HUES64 (cell line): ENCODE measurements around the gene GPC3. TPM values are rescaled to one million over a fixed set of nuclear protein-coding genes. Genes with fewer than 3 reads are reported as not detected.
"Not testable (repeated sequence)": the region's sequence is repeated elsewhere in the genome, so short reads cannot be mapped to it uniquely, and the experiment has no call there.

Source experiments
- H3K27ac ChIP-seq: 2 replicates; pipeline ENCODE4 v1.7.0; 2013; ENCODE audit warnings: low read depth, low read length, inconsistent platforms
- H3K27me3 ChIP-seq: 2 replicates; pipeline ENCODE4 v1.6.1; 2013; ENCODE audit warnings: mild to moderate bottlenecking, low read length; ENCODE audit not compliant: insufficient read depth
- H3K36me3 ChIP-seq: 2 replicates; pipeline ENCODE4 v1.6.1; 2013; ENCODE audit warnings: mild to moderate bottlenecking, low read length; ENCODE audit not compliant: insufficient read depth
- H3K4me1 ChIP-seq: 2 replicates; pipeline ENCODE4 v1.6.1; 2013; ENCODE audit warnings: mild to moderate bottlenecking, low read length, moderate library complexity; ENCODE audit not compliant: insufficient read depth
- H3K4me3 ChIP-seq: 2 replicates; pipeline ENCODE4 v1.5.1; 2013; ENCODE audit warnings: mild to moderate bottlenecking, low read length, moderate library complexity
- H3K9ac ChIP-seq: 2 replicates; pipeline ENCODE4 v1.6.1; 2013; ENCODE audit warnings: mild to moderate bottlenecking, low read depth, low read length
- H3K9me3 ChIP-seq: 2 replicates; pipeline ENCODE4 v1.6.1; 2013; ENCODE audit warnings: low read depth, low read length; ENCODE audit not compliant: insufficient read depth
- WGBS: fragments of 150-250, 120-280 bp; methylation state at CpG from one replicate; pipeline ENCODE4 v1.1.7; 2013; ENCODE audit warnings: missing lambda C conversion rate; 5-methylcytosine and 5-hydroxymethylcytosine counted together
- polyA plus RNA-seq, 2 experiments: library from polyadenylated mRNA; stranded (reverse); fragments of 50-300 nt; gene quantifications; one replicate each; pipeline ENCODE4 v1.2.3, GENCODE V29; 2013

The GPC3 gene
- 61.5 TPM for polyA plus RNA-seq (2013, experiment 1 of 2)
- 75.8 TPM for polyA plus RNA-seq (2013, experiment 2 of 2)

DNA sequence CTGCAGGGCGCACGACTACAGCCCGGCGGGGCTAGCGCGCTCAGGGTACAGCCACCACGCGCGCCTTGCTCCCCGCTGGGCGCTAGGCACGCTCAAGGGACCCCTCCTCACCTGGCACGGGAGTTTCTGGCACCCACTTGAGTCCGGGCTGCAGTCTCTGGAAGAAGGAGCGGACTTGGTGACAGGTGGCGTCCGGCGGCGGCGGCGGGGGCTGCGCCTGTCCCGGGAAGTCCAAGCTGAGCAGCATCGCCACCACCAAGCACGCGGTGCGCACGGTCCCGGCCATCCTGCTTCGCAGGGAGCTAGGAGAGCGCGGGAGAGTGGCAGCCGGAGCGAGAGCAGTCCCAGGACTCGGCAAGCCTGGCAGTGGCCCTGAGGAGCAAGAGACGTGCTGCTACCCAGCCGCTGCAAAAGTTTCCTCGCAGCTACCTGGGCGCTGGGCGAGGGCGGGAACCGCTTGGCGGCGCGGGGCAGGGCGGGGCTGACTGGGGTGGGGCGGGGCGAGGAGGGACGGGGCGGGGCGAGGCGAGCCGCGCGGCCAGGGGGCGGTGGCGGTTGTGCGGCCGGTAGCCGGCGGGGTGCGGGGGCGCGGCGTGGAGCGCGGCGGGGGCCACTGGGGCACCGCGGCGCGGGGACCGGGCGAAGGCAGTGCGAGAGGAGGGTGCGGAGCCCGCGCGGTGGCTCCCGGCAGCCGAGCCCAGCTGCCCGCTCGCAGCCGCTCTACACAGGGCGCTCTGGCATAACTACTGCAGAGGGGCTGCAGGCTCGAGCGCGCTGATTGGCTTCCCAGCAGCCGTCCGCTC lies at the start of gene GPC3:
Gene GPC3 (minus strand): TSS at position 431 of the 803 bp plus-strand sequence.
- 1% methylated on average over 88 of the region's 90 CpGs for WGBS
- H3K9ac ChIP-seq, result peak within 1 kb of the TSS; percentile 7; the same call in 1 of the 2 replicates
- no peaks in the 10 kb centered on the region for H3K9me3 ChIP-seq
- H3K36me3 ChIP-seq, result no peaks in the 10 kb centered on the region
- H3K4me1 ChIP-seq, result peaks cover 49% of the 10 kb centered on the region
- H3K4me3 ChIP-seq, result peak within 1 kb of the TSS; percentile 70
- H3K27ac ChIP-seq, result peak within 1 kb of the TSS; percentile 46; the same call in 1 of the 2 replicates
- peaks cover 15% of the 10 kb centered on the region for H3K27me3 ChIP-seq

DNA sequence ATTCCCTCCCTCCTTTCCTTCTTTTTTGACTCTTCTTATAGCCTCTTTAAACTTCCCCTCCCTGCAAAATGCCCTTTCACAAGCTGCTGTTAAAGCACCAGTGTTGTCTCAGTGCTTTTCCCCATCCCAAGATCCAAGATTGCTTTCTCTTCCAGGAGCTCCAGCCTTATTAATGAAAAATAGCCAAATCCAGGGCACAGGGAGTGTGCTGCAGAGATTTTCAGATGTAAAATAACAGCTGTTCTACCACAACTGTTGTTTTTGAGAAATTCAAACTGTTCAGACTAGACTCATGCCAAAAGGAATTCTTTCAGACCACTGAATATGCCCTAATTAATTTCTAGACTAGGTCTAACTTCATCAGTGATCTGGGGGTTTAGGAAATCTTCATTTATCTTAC lies 47.0 kb upstream of the GPC3 start:
- no peaks in the 10 kb centered on the region for H3K27me3 ChIP-seq

DNA sequence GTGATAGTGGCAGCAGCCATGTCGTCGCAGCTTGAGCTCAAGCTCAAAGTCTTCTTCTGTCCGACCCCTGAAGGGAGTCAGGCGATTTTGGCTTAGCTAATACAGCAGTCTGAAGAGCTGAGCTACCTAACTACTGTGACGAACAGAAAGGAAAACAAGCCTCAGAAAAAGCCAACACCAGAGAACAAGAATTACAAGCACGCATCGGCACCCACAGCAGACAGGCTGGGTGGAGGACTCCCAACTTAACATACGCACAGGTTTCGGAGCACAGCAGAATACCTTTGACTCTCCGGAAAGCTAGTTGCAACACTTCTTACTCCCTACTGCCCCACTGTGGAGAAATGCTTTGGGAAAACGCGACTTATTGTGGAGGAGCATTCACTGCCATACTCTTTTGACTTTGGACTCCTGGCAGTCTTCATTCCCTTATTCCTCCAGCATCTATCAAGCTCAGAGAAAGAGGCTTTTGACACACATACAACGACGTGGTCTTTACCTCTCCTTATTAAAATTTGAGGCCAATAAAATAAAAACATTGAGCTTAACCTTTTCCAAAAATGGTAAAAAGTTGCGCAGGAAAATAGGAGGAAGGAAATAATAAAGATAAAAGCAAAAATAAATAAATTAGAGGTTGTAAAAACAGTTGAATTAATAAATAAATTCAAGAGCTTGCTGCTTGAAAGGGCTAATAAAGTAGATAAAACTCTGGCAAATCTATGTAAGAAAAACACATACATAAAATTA lies 41.3 kb upstream of the GPC3 start:
- Histone ChIP-seq H3K4me3 (peak overlapping the region; percentile 47), H3K4me1 (no peaks in the 10 kb centered on the region; the same call in 1 of the 2 replicates), H3K36me3 (no peaks in the 10 kb centered on the region), H3K27me3 (no peaks in the 10 kb centered on the region), H3K9ac (no peak overlapping the region), H3K9me3 (no peaks in the 10 kb centered on the region), H3K27ac (no peak overlapping the region)
- 10% methylated on average over 14 of the region's 15 CpGs for WGBS

More for the DNA sequence above, 47.0 kb upstream of the GPC3 start:
- no peak overlapping the region for H3K9ac ChIP-seq
- H3K4me1 ChIP-seq, result no peaks in the 10 kb centered on the region
- H3K27ac ChIP-seq, result no peak overlapping the region
- no peaks in the 10 kb centered on the region for H3K9me3 ChIP-seq
- H3K36me3 ChIP-seq, result no peaks in the 10 kb centered on the region
- H3K4me3 ChIP-seq, result no peak overlapping the region

DNA sequence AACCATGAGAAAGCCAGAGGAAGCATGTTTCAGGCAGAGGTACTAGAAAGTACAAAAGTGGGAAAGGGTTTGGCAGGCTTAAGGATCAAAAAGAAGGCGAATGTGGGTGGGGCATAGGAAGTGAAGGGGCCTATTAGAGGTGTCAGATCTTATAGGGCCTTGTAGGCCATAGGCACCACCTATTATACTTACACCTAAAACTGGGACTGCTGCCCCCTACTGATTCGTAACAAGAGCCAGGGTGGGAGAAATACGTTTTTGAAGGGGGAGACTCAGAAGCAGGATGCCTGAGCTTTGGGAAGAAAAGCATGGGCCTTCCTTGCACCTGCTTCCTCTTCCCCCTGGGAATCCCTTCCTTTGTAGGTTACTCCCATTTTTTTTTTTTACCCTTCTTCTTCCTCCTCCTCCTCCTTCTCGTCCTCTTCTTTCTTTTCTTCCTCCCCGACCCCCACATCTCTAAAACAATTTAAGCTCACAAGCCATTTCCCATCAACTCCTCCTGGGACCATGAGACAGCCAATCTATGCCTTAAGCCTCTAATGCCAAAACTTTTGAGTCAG lies 40.7 kb upstream of the GPC3 start:
- Histone ChIP-seq H3K9me3 (no peaks in the 10 kb centered on the region), H3K36me3 (no peaks in the 10 kb centered on the region), H3K4me3 (peak overlapping the region; percentile 47), H3K4me1 (no peaks in the 10 kb centered on the region; the same call in 1 of the 2 replicates), H3K27me3 (no peaks in the 10 kb centered on the region), H3K9ac (no peak overlapping the region), H3K27ac (no peak overlapping the region)
- WGBS, result 44% methylated on average over 4 of the region's 5 CpGs

DNA sequence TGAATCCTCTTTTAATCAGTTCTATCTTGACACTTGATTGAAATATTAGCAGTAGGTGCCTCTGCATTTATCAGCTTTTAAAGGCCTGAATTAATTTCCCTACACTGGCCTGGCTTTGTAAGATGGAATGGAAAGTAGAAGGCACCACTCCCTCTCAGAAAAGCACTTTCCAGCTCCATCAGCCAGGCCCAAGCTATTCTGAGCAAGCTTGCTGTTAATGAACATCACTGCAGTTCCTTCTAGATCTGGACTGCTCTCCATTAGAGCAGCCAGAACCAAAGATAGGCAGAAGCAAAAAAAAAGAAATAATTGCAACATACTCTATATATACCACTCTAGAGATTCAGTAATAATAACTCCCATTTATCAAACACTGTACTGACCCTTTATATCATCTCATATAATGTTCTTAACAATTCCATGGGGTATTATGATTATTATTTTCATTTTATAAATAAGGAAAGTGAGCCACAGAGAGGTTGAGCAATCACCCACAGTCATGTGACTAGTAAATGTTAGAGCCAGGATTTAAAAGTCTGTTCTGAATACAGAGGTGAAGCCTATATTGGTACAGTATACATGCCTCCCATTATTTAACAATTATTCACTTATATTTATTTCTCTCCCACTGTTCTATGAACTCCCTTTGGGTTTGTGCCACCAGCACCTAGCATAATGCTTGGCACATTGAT lies 39.4 kb upstream of the GPC3 start:
- Histone ChIP-seq H3K36me3 (no peaks in the 10 kb centered on the region), H3K9ac (no peak overlapping the region), H3K27me3 (no peaks in the 10 kb centered on the region), H3K27ac (no peak overlapping the region), H3K4me3 (no peak overlapping the region), H3K9me3 (no peaks in the 10 kb centered on the region), H3K4me1 (no peaks in the 10 kb centered on the region; the same call in 1 of the 2 replicates)

DNA sequence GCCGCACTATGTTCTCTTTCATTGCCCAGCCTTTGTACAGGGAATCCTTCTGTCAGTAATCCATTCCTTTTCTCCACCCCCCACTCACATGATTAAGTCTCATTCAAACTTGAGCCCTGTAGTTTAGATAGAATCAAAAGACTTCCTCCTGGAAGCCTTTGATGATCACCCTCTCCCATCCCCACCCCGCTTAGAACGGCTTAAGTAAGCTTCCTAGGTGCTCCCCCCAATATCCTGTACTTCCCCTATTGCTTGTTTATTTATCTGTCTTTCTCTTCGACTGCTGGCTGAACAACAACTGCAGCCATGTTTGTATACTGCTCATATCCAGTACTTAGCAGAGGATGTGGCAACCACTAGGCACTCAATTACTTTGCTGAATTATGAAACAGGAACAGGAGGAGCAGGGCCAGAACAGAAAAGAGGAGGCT lies 38.5 kb upstream of the GPC3 start:
- 67% methylated on average over 4 of the region's 4 CpGs for WGBS
- H3K9me3 ChIP-seq, result no peaks in the 10 kb centered on the region
- no peak overlapping the region for H3K27ac ChIP-seq

DNA sequence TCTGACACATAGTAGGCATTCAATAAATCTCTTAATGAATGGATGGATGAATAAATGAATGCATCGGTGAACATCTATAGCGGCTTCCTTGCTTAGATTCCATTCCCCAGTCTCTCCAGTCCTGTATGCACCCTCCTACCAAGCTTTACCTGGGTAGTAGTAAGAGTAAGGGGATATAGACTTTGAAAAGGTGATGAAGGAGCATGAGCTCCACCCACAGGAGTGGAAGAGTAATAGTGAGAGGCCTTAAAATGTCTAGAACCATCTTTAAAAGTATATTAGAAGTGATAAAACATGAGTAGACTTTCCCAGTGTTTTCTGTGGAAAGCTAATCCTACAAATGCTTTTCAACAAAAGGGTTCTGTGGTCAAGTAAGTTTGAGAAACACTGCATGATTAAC lies 35.5 kb upstream of the GPC3 start:
- Histone ChIP-seq H3K9me3 (no peaks in the 10 kb centered on the region), H3K27ac (no peak overlapping the region), H3K36me3 (no peaks in the 10 kb centered on the region), H3K4me1 (no peaks in the 10 kb centered on the region; the same call in 1 of the 2 replicates), H3K27me3 (no peaks in the 10 kb centered on the region), H3K9ac (no peak overlapping the region), H3K4me3 (no peak overlapping the region)
- no CpG with 5 or more reads among the region's 2 CpGs for WGBS

More for the DNA sequence above, 38.5 kb upstream of the GPC3 start:
- Histone ChIP-seq H3K27me3 (no peaks in the 10 kb centered on the region), H3K4me3 (no peak overlapping the region), H3K36me3 (no peaks in the 10 kb centered on the region), H3K4me1 (no peaks in the 10 kb centered on the region; the same call in 1 of the 2 replicates), H3K9ac (no peak overlapping the region)

DNA sequence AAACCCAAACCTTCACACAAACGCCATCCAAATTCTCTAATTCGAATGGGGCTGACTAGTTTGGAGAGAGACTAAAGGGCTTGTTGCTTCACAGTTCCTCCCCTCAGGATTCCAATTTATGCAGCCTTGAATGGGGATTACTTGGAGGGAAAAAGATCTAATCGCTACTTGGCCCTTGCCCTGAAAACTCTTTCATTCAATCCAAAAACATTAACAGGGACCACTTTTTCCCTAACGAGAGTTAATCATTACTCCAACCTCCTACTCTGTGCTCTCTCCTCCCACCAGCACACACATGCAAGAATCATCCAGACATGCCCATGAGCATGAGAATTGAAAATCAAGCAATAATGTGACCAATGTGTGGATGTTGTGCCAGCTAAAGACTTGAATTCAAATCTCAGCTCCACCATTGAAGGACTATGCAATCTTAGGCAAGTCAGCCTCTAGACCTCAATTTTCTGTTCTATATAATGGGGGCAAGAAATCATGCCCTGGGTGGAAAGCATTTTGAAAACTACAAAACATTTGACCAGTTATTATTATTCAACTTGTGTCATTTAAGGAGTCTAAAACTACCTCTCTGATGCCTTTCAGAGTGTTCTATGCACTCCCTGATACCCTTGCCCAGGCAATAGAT lies 34.3 kb upstream of the GPC3 start:
- Histone ChIP-seq H3K27me3 (no peaks in the 10 kb centered on the region), H3K36me3 (no peaks in the 10 kb centered on the region), H3K9ac (no peak overlapping the region), H3K4me3 (no peak overlapping the region), H3K4me1 (no peaks in the 10 kb centered on the region; the same call in 1 of the 2 replicates), H3K9me3 (no peaks in the 10 kb centered on the region), H3K27ac (no peak overlapping the region)
- WGBS, result 88% methylated on average over 3 of the region's 4 CpGs

DNA sequence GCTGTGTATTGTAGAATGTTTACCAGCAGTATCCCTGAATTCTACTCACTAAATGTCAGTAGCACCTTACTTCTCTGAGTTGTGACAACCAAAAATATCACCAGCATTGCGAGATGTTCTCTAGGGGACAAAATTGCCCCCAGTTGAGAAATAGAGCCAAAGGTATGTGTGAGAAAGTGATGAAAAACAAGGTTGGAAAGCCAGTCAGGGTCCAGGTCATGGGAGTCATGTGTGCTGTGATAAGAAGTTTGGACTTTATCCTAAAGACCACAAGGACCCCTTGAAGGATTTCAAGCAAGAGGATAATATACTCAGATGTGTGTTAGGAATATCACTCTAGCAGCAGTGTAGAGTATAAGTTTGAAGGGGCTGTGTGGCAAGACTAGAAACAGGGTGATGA lies 30.9 kb upstream of the GPC3 start:
- not testable (repeated sequence) for H3K36me3 ChIP-seq, H3K27me3 ChIP-seq, H3K4me3 ChIP-seq, H3K9me3 ChIP-seq, H3K27ac ChIP-seq, H3K9ac ChIP-seq, H3K4me1 ChIP-seq
- 94% methylated on average over 1 of the region's 1 CpG for WGBS

DNA sequence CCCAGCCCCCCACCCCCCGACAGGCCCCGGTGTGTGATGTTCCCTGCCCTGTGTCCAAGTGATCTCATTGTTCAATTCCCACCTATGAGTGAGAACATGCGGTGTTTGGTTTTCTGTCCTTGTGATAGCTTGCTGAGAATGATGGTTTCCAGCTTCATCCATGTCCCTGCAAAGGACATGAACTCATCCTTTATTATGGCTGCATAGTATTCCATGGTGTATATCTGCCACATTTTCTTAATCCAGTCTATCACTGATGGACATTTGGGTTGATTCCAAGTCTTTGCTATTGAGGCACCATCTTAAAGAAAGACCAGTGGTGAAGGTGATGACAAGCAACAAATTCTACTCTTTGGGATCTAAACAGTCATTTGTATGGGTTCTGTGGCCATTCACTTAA lies 30.1 kb upstream of the GPC3 start:
- H3K27me3 ChIP-seq, H3K27ac ChIP-seq, H3K4me3 ChIP-seq, H3K36me3 ChIP-seq, H3K9ac ChIP-seq, H3K9me3 ChIP-seq, H3K4me1 ChIP-seq: not testable (repeated sequence)
- no CpG with 5 or more reads among the region's 3 CpGs for WGBS
